Astrocyte of the spinal cord (primary cell): Measurements from ENCODE around the gene PSMD9.

ENCODE experiments used
- DNase-seq: peaks from one replicate; pipeline ENCODE4 v3.0.0; 2011; ENCODE audit warnings: low read depth, low spot score
- H3K4me3 ChIP-seq: 2 replicates; pipeline ENCODE4 v1.5.1; 2011; ENCODE audit warnings: low read depth, mild to moderate bottlenecking, low read length, moderate library complexity
- CTCF ChIP-seq: IDR thresholded peaks from 2 replicates; pipeline ENCODE4 v1.5.1; 2012; ENCODE audit warnings: low read depth, mild to moderate bottlenecking, low read length, inconsistent platforms
- in situ Hi-C: cut with HindIII; loops from 2 replicates; pipeline ENCODE4 v1.10.0; 2017; ENCODE audit warnings: low sequenced_read_pairs

The PSMD9 gene

GRCh38 chr12:121953117-121953692, 64.6 kb downstream of the PSMD9 start:
- in situ Hi-C loops: no loop called here
- no peak for TF ChIP-seq CTCF
- H3K4me3 ChIP-seq: no peak overlapping the region
- DNase-seq: no peak

GRCh38 chr12:121953695-121954094, 65.1 kb downstream of the PSMD9 start:
- TF ChIP-seq CTCF: no peak
- in situ Hi-C loops: no loop called here
- DNase-seq: no peak
- no peak overlapping the region for H3K4me3 ChIP-seq

GRCh38 chr12:121955258-121956237, 67.0 kb downstream of the PSMD9 start:
- in situ Hi-C loops: no loop called here
- peak; percentile 24 for DNase-seq
- TF ChIP-seq CTCF: peak; percentile 67

GRCh38 chr12:121957861-121958515, 69.4 kb downstream of the PSMD9 start:
- H3K4me3 ChIP-seq: no peak overlapping the region
- in situ Hi-C loops: no loop called here
- no peak for DNase-seq
- no peak for TF ChIP-seq CTCF

More at GRCh38 chr12:121955258-121956237, 67.0 kb downstream of the PSMD9 start:
- H3K4me3 ChIP-seq: no peak overlapping the region

GRCh38 chr12:121958541-121959240, 70.1 kb downstream of the PSMD9 start:
- peak; percentile 41 for DNase-seq
- no peak overlapping the region for H3K4me3 ChIP-seq
- in situ Hi-C loops: no loop called here
- TF ChIP-seq CTCF: no peak

- no peak for TF ChIP-seq CTCF
- no peak for DNase-seq
- no peak overlapping the region for H3K4me3 ChIP-seq
- in situ Hi-C loops: no loop called here
These were observed 72.0 kb downstream of the PSMD9 start for GRCh38 chr12:121960541-121960940.
